GM19455 (cell line): ENCODE data around the gene CCNF.
A peak's percentile ranks its signal among the peaks of the same experiment; 100 is the strongest.
"Not testable (repeated sequence)": the region's sequence is repeated elsewhere in the genome, so short reads cannot be mapped to it uniquely, and the experiment has no call there.

Experiments used
- ATAC-seq: cut with Tn5 transposase; IDR thresholded peaks from one replicate; pipeline ENCODE4 v1.9.1; 2021; ENCODE audit not compliant: unreplicated experiment

CCNF gene

DNA sequence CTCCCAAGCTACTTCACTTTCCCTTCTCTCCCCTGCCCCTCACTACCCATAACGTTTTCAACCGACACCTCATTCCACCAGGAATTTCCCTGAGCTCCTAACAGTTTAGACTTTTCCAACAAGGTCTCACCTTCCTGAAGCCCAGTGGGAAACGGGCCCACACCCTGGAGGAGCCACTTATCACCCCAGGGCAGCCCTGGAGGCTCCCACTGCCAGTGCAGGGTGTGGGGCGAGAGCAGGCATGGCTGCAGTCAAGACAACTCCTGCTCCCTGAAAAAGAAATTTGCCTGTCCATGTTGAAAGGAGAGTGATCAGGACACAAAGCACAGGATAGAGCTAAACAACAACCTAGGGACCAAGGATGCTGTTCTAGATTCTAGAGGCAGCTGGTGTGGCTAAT is 1.7 kb upstream of the CCNF start:
- ATAC-seq = no peak

GRCh38 chr16:2428051-2428783 is 1.0 kb upstream of the CCNF start:
- peak; percentile 22 for ATAC-seq

GRCh38 chr16:2428784-2429033 is 538 bp upstream of the CCNF start:
- no peak for ATAC-seq

- ATAC-seq = peak; percentile 9
These were observed 770 bp downstream of the CCNF start for GRCh38 chr16:2429771-2430663.

DNA sequence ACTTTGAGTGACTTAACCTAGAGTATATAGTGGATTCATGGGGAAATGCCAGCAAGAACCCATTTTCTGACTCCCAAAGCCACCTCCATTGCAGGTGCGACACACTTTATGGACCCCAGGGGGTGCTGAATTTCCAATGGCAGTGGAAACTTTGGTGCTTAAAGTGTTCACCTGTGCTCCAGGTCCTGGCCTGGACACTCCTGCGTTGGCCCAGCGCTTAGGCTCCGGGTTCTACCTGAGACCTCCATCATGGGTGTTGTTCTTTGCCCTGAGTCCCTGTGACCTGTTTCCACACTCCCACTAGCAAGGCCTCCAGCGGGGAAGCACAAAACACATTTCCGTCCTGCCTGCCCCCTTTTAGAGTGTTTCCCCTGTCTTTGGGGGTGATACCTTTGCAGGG is 3.0 kb downstream of the CCNF start:
- ATAC-seq = no peak

DNA sequence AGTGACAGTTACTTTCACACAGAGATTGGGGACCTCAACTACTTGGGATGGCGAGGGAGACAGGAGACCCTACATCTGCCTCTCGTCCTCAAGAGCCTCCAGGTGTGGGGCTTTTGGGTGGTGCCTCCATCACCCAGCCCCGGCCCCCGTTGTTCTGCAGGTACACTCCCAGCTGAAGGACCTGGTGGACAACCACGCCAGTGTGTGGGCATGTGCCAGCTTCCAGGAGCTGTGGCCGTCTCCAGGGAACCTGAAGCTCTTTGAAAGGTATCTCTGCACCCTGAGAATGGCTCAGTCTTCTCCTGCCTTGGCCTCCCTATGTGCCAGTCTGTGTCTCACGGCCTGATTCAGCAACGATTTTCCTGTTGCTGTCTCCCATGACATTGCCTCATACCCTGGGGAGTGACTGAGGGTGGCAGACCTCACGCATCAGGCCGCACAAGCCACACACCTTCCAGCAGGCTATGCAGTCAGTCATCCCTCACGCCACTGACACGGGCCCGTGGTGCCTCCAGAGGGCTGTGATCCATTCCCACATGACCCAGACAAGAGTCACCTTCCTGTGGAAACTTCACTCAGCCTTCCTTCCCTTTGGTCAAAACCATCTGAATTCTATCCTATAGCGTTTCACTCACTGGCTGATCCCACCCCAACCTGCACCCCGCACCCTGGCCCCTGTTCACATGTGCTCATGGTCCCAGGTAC is 3.7 kb downstream of the CCNF start:
- no peak for ATAC-seq

DNA sequence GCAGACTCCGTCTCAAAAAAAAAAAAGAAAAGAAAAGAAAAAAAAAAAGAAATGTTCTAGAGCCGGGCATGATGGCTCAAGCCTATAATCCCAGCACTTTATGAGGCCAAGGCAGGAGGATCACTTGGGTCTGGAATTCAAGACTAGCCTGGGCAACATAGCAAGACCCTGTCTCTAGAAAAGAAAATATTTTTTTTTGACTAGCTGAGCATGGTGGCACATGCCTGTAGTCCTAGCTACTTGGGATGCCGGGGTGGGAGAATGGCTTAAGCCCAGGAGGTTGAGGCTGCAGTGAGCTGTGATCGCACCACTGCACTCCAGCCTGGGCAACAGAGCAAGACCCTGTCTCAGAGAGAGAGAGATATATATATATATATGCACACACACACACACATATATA is 6.0 kb downstream of the CCNF start:
- ATAC-seq = not testable (repeated sequence)

DNA sequence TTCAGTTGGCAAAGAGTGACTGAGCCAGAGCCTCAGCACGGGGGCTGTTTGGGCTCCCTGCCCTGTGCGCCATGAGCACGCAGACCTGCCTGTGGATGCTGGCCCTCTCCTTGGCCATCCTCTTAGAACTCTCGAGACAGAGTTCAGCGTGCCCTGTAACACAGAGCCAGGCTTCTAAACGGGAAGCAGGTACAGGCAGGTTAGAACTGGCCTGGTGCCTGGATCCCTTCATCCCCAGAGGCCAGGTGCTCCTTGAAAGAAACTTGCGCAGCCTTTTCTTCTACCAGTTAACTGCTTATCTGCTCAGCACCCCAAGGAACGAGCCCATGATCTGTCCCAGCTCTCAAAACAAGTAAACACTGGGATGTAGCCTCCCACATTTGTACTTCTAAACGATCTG is 6.9 kb downstream of the CCNF start:
- ATAC-seq = no peak

DNA sequence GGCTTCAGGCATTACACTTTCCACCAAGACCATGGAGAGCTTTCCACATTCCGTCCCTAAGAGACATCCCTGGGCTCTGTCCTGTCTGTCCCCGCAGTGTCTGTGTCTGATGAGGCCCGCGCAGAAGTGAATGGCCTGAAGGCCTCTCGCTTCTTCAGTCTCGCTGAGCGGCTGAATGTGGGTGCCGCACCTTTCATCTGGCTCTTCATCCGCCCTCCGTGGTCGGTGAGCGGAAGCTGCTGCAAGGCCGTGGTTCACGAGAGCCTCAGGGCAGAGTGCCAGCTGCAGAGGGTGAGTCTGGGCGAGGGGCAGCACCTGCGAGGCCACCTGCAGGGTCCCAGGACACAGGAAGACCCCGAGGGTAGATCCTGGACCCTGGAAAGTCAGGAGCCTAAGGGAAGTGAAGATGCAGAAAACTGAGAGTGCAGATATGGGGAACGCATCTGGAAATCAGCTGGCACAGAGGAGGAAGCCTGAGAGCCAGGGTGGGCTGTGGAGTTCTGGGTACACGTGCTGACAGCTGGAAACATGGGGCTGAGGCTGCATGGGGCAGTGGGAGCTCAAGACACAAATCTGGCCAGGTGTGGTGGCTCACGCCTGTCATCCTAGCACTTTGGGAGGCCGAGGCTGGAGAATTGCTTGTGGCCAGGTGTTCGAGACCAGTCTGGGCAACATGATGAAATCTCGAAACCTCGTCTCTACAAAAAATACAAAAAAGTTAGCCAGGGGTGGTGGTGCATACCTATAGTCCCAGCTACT is 8.0 kb downstream of the CCNF start:
- no peak for ATAC-seq

GRCh38 chr16:2438121-2438520 is 8.9 kb downstream of the CCNF start:
- no peak for ATAC-seq

GRCh38 chr16:2439598-2439997 is 10.4 kb downstream of the CCNF start:
- no peak for ATAC-seq

DNA sequence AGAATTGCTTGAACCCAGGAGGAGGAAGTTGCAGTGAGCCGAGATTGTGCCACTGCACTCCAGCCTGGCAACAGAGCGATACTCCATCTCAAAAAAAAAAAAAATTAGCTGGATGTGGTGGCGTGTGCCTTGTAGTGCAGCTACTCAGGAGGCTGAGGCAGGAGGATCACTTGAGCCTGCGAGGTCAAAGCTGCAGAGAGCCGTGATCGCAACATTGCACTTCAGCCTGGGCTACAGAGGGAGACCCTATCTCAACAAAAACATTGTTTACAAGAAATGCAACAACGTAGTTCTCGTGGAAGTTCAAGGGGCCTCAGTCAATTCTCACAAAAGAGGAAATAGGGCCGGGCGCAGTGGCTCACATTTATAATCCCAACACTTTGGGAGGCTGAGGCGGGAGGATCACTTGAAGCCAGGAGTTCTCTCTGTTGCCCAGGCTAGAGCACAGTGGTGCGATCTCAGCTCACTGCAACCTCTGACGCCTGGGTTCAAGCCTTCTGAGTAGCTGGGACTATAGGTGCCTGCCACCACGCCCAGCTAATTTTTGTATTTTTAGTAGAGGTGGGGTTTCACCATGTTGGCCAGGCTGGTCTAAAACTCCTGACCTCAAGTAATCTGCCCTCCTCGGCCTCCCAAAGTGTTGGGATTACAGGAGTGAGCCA is 12.0 kb downstream of the CCNF start:
- ATAC-seq = not testable (repeated sequence)

GRCh38 chr16:2443555-2443954 is 14.3 kb downstream of the CCNF start:
- no peak for ATAC-seq

DNA sequence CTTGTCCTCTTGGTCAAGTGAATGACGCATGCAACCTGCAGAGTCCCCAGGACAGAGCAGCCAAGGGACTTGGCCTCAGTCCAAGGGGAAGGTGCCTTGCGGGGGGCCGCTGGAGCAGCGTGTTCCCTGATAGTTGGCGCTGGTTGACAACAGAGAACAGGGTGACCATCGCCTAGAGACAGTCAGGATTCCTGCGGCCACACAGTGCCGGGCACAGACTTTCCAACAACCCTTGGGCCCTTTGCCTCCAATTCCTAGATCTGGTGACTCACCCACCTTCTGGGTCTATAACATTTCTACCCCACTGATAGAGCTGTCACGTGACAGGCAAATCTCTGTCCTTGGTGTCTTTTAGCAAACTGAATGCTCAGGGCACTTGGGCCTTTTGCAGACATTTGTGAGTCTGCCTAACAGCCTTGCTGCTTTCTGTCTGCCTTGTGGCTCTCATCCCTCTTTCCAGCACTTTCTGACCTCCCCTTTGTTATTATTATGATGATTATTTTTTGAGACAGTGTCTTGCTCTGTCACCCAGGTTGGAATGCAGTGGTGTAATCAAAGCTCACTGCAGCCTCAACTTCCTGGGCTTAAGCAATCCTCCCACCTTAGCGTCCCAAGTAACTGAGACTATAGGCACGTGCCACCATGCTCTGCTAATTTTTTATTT is 18.8 kb downstream of the CCNF start:
- ATAC-seq = no peak

DNA sequence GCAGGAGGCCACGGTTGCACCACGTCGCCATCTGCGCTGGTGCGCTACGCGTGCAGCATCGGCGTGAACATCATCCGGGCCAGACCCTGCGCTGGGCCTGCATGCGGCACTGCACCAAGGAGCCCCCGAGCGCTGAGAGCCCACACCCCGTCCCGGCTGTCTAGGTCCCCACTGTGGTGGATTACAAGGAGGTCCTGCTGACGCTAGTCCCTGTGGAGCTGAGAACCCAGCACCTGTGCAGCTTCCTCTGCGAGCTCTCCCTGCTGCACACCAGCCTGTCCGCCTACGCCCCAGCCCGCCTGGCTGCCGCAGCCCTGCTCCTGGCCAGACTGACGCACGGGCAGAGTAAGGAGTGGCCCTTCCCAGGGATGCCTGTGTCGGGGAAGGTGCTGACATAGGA is 19.9 kb downstream of the CCNF start:
- no peak for ATAC-seq

DNA sequence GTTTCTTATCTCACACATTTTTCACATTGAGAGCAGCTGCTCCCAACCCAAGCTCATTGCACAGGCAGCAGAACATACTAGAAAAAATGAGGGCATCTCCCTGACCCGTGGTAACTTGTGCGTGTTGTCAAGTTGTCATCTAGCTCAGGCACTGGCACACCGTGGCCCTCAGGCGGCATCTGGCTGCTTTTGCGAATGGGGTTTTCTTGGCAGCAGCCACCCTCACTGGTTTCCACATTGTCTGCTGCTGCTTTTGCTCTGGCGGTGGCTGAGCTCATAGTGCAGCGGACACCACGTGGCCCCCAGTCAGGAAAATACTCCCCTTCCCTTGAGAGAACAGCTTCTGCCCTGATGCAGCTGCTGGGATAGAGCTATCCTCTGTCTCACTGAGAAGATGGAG is 21.3 kb downstream of the CCNF start:
- no peak for ATAC-seq

DNA sequence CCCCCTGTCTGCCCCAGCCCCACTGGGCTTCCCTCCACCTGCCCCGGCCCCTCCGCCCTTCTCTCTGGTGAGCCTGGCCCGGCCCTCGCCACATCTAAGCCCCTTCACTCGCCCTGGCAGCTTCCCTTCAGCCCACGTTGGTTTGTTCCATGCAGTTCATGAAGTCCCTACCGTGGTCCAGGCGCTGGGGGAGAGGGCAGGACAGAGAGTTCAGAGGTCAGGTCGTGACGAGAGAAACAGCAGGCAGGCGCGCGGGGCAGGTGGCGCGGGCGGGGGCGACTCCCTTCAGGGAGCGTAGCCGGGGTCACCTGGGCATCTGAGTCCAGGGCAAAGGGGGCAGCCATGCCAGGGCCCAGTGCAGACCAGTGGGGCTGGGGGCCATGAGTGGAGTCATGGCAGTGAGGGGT is 21.7 kb downstream of the CCNF start:
- ATAC-seq = no peak

GRCh38 chr16:2451851-2452320 is 22.6 kb downstream of the CCNF start:
- ATAC-seq = no peak

DNA sequence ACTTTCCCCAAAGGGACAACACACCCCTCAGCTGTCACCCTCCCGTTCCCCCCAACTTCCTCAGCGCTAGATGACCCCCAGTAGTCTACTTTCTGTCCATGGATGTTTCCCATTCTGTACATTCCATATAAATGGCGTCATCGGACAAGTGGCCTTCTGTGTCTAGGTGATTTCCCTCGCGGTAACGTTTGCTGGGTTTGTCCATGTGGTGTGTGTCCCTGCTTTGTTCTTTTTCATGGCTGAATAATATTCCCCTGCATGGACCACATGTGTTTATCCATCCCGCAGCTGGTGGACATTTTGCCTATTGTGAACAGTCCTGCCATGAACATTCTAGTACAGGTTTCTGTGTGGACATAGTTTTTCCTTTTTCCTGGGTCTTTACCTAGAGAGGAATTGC is 23.4 kb downstream of the CCNF start:
- ATAC-seq = no peak
